EH (cell line): ENCODE results near the gene PARP4.
"Not testable (repeated sequence)": the region's sequence is repeated elsewhere in the genome, so short reads cannot be mapped to it uniquely, and the experiment has no call there.

ENCODE experiments used
- DNase-seq: peaks from one replicate; pipeline ENCODE4 v3.0.0-alpha.2; 2015; ENCODE audit warnings: low read depth

PARP4 gene

GRCh38 chr13:24505756-24506155 is 6.8 kb downstream of the PARP4 start:
- DNase-seq: no peak

GRCh38 chr13:24505256-24505655 is 7.3 kb downstream of the PARP4 start:
- no peak for DNase-seq

- no peak for DNase-seq
These were observed 9.2 kb downstream of the PARP4 start for GRCh38 chr13:24503379-24503696.

- DNase-seq: peak; percentile 67
These were observed 9.8 kb downstream of the PARP4 start for GRCh38 chr13:24502533-24503378.

GRCh38 chr13:24500977-24501376 is 11.6 kb downstream of the PARP4 start:
- DNase-seq: peak; percentile 72

GRCh38 chr13:24497742-24498141 is 14.8 kb downstream of the PARP4 start:
- no peak for DNase-seq

- DNase-seq: peak; percentile 13
These were observed 16.3 kb downstream of the PARP4 start for GRCh38 chr13:24496295-24496694.

GRCh38 chr13:24495151-24495729 is 17.3 kb downstream of the PARP4 start:
- no peak for DNase-seq

- no peak for DNase-seq
These were observed 19.2 kb downstream of the PARP4 start for GRCh38 chr13:24493356-24493755.

- no peak for DNase-seq
These were observed 20.7 kb downstream of the PARP4 start for GRCh38 chr13:24491845-24492244.

- no peak for DNase-seq
These were observed 22.9 kb downstream of the PARP4 start for GRCh38 chr13:24489721-24490120.

GRCh38 chr13:24488092-24488491 is 24.5 kb downstream of the PARP4 start:
- not testable (repeated sequence) for DNase-seq

- not testable (repeated sequence) for DNase-seq
These were observed 26.4 kb downstream of the PARP4 start for GRCh38 chr13:24486017-24486657.

- no peak for DNase-seq
These were observed 38.9 kb downstream of the PARP4 start for GRCh38 chr13:24473686-24474085.

- not testable (repeated sequence) for DNase-seq
These were observed 40.4 kb downstream of the PARP4 start for GRCh38 chr13:24472129-24472528.

- DNase-seq: no peak
These were observed 49.5 kb downstream of the PARP4 start for GRCh38 chr13:24463078-24463477.

GRCh38 chr13:24460256-24460655 is 52.3 kb downstream of the PARP4 start:
- DNase-seq: no peak

- DNase-seq: no peak
These were observed 52.9 kb downstream of the PARP4 start for GRCh38 chr13:24459726-24460125.

- DNase-seq: peak; percentile 73
These were observed 53.3 kb downstream of the PARP4 start for GRCh38 chr13:24459234-24459633.

- no peak for DNase-seq
These were observed 53.8 kb downstream of the PARP4 start for GRCh38 chr13:24458736-24459135.

- DNase-seq: no peak
These were observed 56.2 kb downstream of the PARP4 start for GRCh38 chr13:24456396-24456795.

- no peak for DNase-seq
These were observed 58.5 kb downstream of the PARP4 start for GRCh38 chr13:24454056-24454455.

- no peak for DNase-seq
These were observed 60.5 kb downstream of the PARP4 start for GRCh38 chr13:24452044-24452443.
